Measurements from ENCODE around the gene MDH1B.

DNA sequence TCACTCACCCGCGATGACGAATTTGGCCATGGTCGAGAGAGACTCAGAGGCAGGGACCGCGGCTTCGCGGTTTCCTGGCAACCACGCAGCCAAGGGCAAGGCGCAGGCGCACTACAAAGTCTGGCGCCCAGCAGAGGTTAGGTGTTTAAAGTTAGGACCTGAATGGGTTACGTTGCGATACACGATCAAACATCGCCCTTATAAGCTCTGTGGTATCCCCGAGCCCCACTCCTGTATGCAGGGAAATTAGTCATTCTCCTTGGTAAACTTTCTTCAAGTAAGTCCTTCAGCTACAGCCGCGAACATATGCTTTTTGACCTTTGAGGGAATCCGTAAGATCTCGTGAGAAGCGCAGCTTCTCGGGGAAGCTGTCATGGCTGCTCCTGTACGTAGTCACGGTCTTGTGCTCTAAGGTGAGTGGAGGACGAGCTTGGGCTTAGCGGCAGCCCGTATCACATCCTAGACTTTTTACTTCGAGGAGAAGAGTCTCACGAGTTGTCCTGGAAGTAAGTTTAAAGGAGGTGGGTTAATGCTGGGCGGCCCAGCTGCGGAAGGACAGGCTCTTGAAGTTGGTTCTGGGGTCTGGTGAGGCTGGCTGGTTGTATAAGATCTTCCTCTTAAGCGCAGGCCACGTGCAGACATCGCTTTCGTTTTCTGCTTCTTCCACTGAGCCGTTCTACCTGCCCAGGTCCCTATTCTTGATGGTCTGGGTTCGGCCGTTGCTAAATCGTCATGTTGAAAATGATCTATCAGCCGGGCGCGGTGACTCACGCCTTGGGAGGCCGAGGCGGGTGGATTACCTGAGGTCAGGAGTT lies at the start of gene MDH1B, which contains the start of gene FASTKD2:
- TF ChIP-seq CTCF (IDR thresholded peaks at IDR 0.05; ENCODE audit: insufficient read depth, low read length) (no peak), POLR2AphosphoS5 (IDR thresholded peaks at IDR 0.05; ENCODE audit: low read depth) (peak; percentile 89), SPI1 (IDR thresholded peaks at IDR 0.05; ENCODE audit: borderline replicate concordance, low read depth) (no peak), GABPA (IDR thresholded peaks at IDR 0.05; ENCODE audit: low read depth) (no peak), REST (IDR thresholded peaks at IDR 0.05; ENCODE audit: insufficient replicate concordance, low read depth) (peak; percentile 67)
